ENCODE results near the gene PACSIN3. TPM values are rescaled to one million over a fixed set of nuclear protein-coding genes. Genes with fewer than 3 reads are reported as not detected.
"Not testable (repeated sequence)": the region's sequence is repeated elsewhere in the genome, so short reads cannot be mapped to it uniquely, and the experiment has no call there.

The PACSIN3 gene
- polyA plus RNA-seq, 2 of the 4 experiments (the other 2 are of a cell fraction): 16.5 to 35.3 TPM

- Histone ChIP-seq H3K4me2 (no peak overlapping the region), H3K9me3 (no peaks in the 10 kb centered on the region), H3K4me3 (no peak overlapping the region), H3K4me1 (peaks cover 20% of the 10 kb centered on the region), H3K27ac (no peak overlapping the region)
- TF ChIP-seq RFX5 (IDR thresholded peaks at IDR 0.05) (no peak), HMGXB4 (CRISPR knock-in tag; IDR thresholded peaks at IDR 0.05; ENCODE audit: borderline replicate concordance) (no peak), ZFP36 (IDR thresholded peaks at IDR 0.05; ENCODE audit: borderline replicate concordance, partially characterized antibody) (no peak), MAZ (IDR thresholded peaks at IDR 0.05; ENCODE audit: borderline replicate concordance, low read depth, low read length) (no peak), ZC3H11A (IDR thresholded peaks at IDR 0.05) (no peak)
- FAIRE-seq (no peak), DNase-seq (ENCODE audit: low read depth in 1 of 2, low spot score in 1 of 2) (no peak), ATAC-seq (no peak)
- ChIA-PET POLR2A (interaction anchor here (1.5 to 2.8 kb wide), 3 partner anchors 13 to 33 kb away, joined by 4 to 60 read pairs (median 23); partner anchors contain the start of gene PACSIN3), CTCF (interaction anchor here (1.2 to 4.1 kb wide), 5 partner anchors 12 to 47 kb away, joined by 3 to 40 read pairs (median 11); partner anchors contain the start of genes ACP2, ARFGAP2 and NR1H3)
- WGBS (ENCODE audit: missing lambda C conversion rate): 90% methylated on average over 12 of the region's 12 CpGs
Observed at GRCh38 chr11:47212938-47213337, 26.7 kb upstream of the PACSIN3 start.

- WGBS (ENCODE audit: missing lambda C conversion rate): 89% methylated on average over 5 of the region's 5 CpGs
- CTCF ChIA-PET: interaction anchor here (0.7 to 3.2 kb wide), 6 partner anchors 11 to 50 kb away, joined by 3 to 13 read pairs (median 3); partner anchors contain the start of gene NR1H3
- POLR2A ChIA-PET: no interaction called here
- no peak overlapping the region for H3K27ac ChIP-seq
- no peak overlapping the region for H3K4me2 ChIP-seq
- TF ChIP-seq MAZ (IDR thresholded peaks at IDR 0.05; ENCODE audit: borderline replicate concordance, low read depth, low read length): no peak
- no peak for TF ChIP-seq RNF2 (IDR thresholded peaks at IDR 0.05; ENCODE audit: borderline replicate concordance, low read depth)
- TF ChIP-seq NFE2L2 (conservative IDR thresholded peaks at IDR 0.05; ENCODE audit: low read length): no peak
- TF ChIP-seq TFCP2L1 (CRISPR knock-in tag; IDR thresholded peaks at IDR 0.05): no peak
- DNase-seq (ENCODE audit: low read depth in 1 of 2, low spot score in 1 of 2) (no peak), ATAC-seq (no peak), FAIRE-seq (no peak)
- H3K4me1 ChIP-seq: peaks cover 11% of the 10 kb centered on the region
- H3K4me3 ChIP-seq: no peak overlapping the region
- no peaks in the 10 kb centered on the region for H3K9me3 ChIP-seq
Observed at GRCh38 chr11:47208628-47209027, 22.4 kb upstream of the PACSIN3 start.

GRCh38 chr11:47208008-47208552, 21.8 kb upstream of the PACSIN3 start:
- not testable (repeated sequence) for H3K27ac ChIP-seq; ATAC-seq; H3K9me3 ChIP-seq; H3K4me2 ChIP-seq; DNase-seq (ENCODE audit: low read depth in 1 of 2, low spot score in 1 of 2); H3K4me3 ChIP-seq; H3K4me1 ChIP-seq; FAIRE-seq
- POLR2A ChIA-PET: interaction anchor here (0.8 kb wide), 1 partner anchor 26 kb away, joined by 4 read pairs; no protein-coding TSS in a partner anchor
- CTCF ChIA-PET: interaction anchor here (0.5 to 2.4 kb wide), 8 partner anchors 8 to 297 kb away, joined by 3 to 8 read pairs (median 4); partner anchors contain the start of gene NR1H3
- 94% methylated on average over 13 of the region's 13 CpGs for WGBS (ENCODE audit: missing lambda C conversion rate)

GRCh38 chr11:47207459-47207858, 21.2 kb upstream of the PACSIN3 start:
- CTCF ChIA-PET: interaction anchor here (0.5 to 2.4 kb wide), 11 partner anchors 9 to 298 kb away, joined by 3 to 8 read pairs (median 4); partner anchors contain the start of gene NR1H3
- peaks cover 10% of the 10 kb centered on the region for H3K4me1 ChIP-seq
- ATAC-seq: no peak
- TF ChIP-seq CTCF (IDR thresholded peaks at IDR 0.05) (no peak), FOSB (CRISPR knock-in tag; IDR thresholded peaks at IDR 0.05) (no peak), CBX8 (IDR thresholded peaks at IDR 0.05) (no peak), HOXB13 (CRISPR knock-in tag; IDR thresholded peaks at IDR 0.05; ENCODE audit: low read depth) (no peak), ZNF302 (CRISPR knock-in tag; IDR thresholded peaks at IDR 0.05) (no peak), MAFK (IDR thresholded peaks at IDR 0.05; ENCODE audit: partially characterized antibody) (no peak), EHF (CRISPR knock-in tag; IDR thresholded peaks at IDR 0.05) (no peak), HEYL (CRISPR knock-in tag; IDR thresholded peaks at IDR 0.05) (no peak), FOSL2 (IDR thresholded peaks at IDR 0.05) (no peak), FOSL2 (CRISPR knock-in tag; IDR thresholded peaks at IDR 0.05) (no peak), ZFP36 (IDR thresholded peaks at IDR 0.05; ENCODE audit: borderline replicate concordance, partially characterized antibody) (no peak), RAD21 (conservative IDR thresholded peaks at IDR 0.05 in 1 of 2, IDR thresholded peaks at IDR 0.05 in 1 of 2) (no peak), EHMT2 (IDR thresholded peaks at IDR 0.05; ENCODE audit: low read depth) (no peak), CBX2 (IDR thresholded peaks at IDR 0.05; ENCODE audit: borderline replicate concordance, low read depth) (no peak), TP53 (CRISPR knock-in tag; IDR thresholded peaks at IDR 0.05) (no peak), HOXB5 (CRISPR knock-in tag; IDR thresholded peaks at IDR 0.05) (no peak), SREBF2 (IDR thresholded peaks at IDR 0.05) (no peak), NR3C1 (IDR thresholded peaks at IDR 0.05) (no peak)
- no peak overlapping the region for H3K4me2 ChIP-seq
- POLR2A ChIA-PET: interaction anchor here (0.8 kb wide), 1 partner anchor 26 kb away, joined by 4 read pairs; no protein-coding TSS in a partner anchor
- no peak for DNase-seq (ENCODE audit: low read depth in 1 of 2, low spot score in 1 of 2)
- no peak overlapping the region for H3K27ac ChIP-seq
- H3K9me3 ChIP-seq: no peaks in the 10 kb centered on the region
- no peak overlapping the region for H3K4me3 ChIP-seq
- WGBS (ENCODE audit: missing lambda C conversion rate): 82% methylated on average over 6 of the region's 6 CpGs
- no peak for FAIRE-seq

GRCh38 chr11:47206577-47206976, 20.3 kb upstream of the PACSIN3 start:
- ChIA-PET POLR2A (interaction anchor here (1.4 kb wide), 1 partner anchor 8 kb away, joined by 11 read pairs; the partner anchor contains the start of gene DDB2), CTCF (interaction anchor here (0.9 to 2.4 kb wide), 5 partner anchors 17 to 53 kb away, joined by 4 to 8 read pairs (median 4); no protein-coding TSS in a partner anchor)
- DNase-seq (ENCODE audit: low read depth in 1 of 2, low spot score in 1 of 2); H3K9me3 ChIP-seq; ATAC-seq; FAIRE-seq; H3K4me3 ChIP-seq; H3K4me1 ChIP-seq; H3K27ac ChIP-seq; H3K4me2 ChIP-seq: not testable (repeated sequence)
- WGBS (ENCODE audit: missing lambda C conversion rate): 85% methylated on average over 5 of the region's 5 CpGs

Data from A549 (cell line).